Suprapubic skin (tissue), 3 donors: Measurements from ENCODE around the gene PPM1H.

Experiments used
- EP300 ChIP-seq: sonication (generic); formaldehyde crosslinking; IDR thresholded peaks from one replicate; pipeline ENCODE4 v1.6.1; 2017; ENCODE audit warnings: antibody characterized with exemption
- POLR2A ChIP-seq, 2 donors: fragments of 450-650 bp; IDR thresholded peaks; one replicate each; pipeline ENCODE4 v1.6.1; 2017; ENCODE audit warnings: antibody characterized with exemption in 2 of 2, mild to moderate bottlenecking in 2 of 2, moderate library complexity in 2 of 2
- TF ChIP-seq, protein P1 (sequence below), 2 donors: fragments of 200-600 bp in 1 of 2; fragments of 450-650 bp in 1 of 2; sonication (generic) in 1 of 2; IDR thresholded peaks; one replicate each; pipeline ENCODE4 v1.5.1; 2016 to 2019; ENCODE audit warnings: antibody characterized with exemption in 2 of 2, mild to moderate bottlenecking in 1 of 2, moderate library complexity in 1 of 2

DNA sequence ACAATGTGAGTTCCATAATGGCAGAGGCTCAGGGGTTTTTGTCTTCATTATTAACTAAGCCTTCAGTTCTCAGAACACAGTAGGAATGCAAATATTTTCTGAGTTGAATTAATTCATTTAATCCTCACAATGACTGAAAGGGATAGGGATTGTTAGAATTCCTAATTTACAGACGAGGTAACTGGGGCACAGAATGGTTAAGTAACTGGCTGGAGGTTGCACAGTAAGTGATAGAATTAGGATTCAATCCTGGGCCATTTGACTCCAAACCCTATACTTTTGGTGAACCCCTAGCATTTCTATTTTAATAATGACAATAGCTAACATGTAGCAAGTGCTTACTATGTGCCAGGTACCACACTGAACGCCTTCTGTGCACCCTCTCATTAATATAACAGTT is 163.1 kb downstream of the PPM1H start:
- TF ChIP-seq EP300 (no peak), POLR2A (IDR thresholded peaks at IDR 0.05) (no peak)
- TF ChIP-seq, protein P1, sequence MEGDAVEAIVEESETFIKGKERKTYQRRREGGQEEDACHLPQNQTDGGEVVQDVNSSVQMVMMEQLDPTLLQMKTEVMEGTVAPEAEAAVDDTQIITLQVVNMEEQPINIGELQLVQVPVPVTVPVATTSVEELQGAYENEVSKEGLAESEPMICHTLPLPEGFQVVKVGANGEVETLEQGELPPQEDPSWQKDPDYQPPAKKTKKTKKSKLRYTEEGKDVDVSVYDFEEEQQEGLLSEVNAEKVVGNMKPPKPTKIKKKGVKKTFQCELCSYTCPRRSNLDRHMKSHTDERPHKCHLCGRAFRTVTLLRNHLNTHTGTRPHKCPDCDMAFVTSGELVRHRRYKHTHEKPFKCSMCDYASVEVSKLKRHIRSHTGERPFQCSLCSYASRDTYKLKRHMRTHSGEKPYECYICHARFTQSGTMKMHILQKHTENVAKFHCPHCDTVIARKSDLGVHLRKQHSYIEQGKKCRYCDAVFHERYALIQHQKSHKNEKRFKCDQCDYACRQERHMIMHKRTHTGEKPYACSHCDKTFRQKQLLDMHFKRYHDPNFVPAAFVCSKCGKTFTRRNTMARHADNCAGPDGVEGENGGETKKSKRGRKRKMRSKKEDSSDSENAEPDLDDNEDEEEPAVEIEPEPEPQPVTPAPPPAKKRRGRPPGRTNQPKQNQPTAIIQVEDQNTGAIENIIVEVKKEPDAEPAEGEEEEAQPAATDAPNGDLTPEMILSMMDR (IDR thresholded peaks at IDR 0.05), result no peak
